RWPE1 (cell line): Measurements from ENCODE around the gene CLDN17.

Experiments
- CTCF ChIA-PET: fragments of 350-600 bp; sonication (Branson Sonifier 250); formaldehyde crosslinking; extraction: SDS; loops from one replicate; lab custom pipeline; 2021; lab: Yijun Ruan, JAX
- POLR2A ChIA-PET: fragments of 400-600 bp; formaldehyde crosslinking; extraction: SDS; loops from one replicate; lab custom pipeline; 2020; ENCODE audit warnings: antibody characterized with exemption; ENCODE audit not compliant: low non-redundant PET; lab: Yijun Ruan, JAX
- DNase-seq: peaks from one replicate; pipeline ENCODE4 v3.0.0; 2012; ENCODE audit warnings: low spot score
- H3K27ac ChIP-seq: fragments of 450-650 bp; 2 replicates; pipeline ENCODE4 v1.5.1; 2017
- CTCF ChIP-seq: fragments of 450-650 bp; conservative IDR thresholded peaks from 2 replicates; pipeline ENCODE4 v1.5.1; 2017; ENCODE audit warnings: low read depth, mild to moderate bottlenecking

CLDN17 gene

GRCh38 chr21:30166705-30167104 is at the start of gene CLDN17:
Gene CLDN17 (minus strand): TSS chr21:30166805. CDS start chr21:30166617, 188 bp downstream.
- DNase-seq: no peak
- TF ChIP-seq CTCF: no peak
- H3K27ac ChIP-seq: no peak within 1 kb of the TSS
- ChIA-PET POLR2A (no interaction called here), CTCF (no interaction called here)

DNA sequence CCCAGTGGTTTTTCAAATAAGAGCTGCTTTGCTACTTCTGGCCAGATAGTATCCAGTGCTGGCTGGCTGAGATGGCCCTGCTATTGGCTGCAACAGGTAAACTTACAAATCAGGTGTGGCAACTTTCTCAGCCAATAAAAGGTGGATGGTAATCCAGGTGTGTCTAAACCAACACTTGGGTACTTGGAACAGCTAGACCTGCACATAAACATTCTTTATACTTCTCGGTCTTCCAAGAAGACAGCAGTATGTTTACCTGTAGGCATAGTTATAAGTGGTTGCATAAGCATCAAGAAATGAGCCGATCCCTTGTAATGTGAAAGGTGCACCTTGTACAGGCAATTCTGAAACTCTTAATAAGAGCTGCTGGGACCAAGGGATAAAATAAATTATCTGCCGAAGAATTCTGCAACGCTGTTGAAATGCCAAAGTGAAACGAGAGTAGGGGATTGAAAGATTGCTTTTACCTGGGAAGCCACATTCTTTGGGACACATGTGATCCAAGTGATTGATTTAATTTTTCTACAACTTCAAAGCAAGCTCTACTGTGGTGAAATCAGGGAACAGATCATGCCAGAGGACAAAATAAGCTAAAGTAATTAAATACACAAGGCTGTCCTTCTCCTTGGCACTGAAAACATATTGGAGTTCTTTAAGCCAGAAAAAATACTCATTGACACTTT is 49.6 kb upstream of the CLDN17 start, which contains the start of gene CLDN8:
Gene CLDN8, minus strand, starts transcription at position 57 of the 683 bp plus-strand sequence. CDS start 172 bp downstream, outside the sequence.
- DNase-seq: no peak
- TF ChIP-seq CTCF: no peak
- CTCF ChIA-PET: no interaction called here
- no peak within 1 kb of the TSS for H3K27ac ChIP-seq
- POLR2A ChIA-PET: no interaction called here

- POLR2A ChIA-PET: no interaction called here
- DNase-seq: no peak
- CTCF ChIA-PET: interaction anchor here (0.7 kb wide), 1 partner anchor 334 kb away, joined by 3 read pairs; no protein-coding TSS in a partner anchor
- H3K27ac ChIP-seq: no peak overlapping the region
- no peak for TF ChIP-seq CTCF
Observed at GRCh38 chr21:30211071-30211470, 44.5 kb upstream of the CLDN17 start.

DNA sequence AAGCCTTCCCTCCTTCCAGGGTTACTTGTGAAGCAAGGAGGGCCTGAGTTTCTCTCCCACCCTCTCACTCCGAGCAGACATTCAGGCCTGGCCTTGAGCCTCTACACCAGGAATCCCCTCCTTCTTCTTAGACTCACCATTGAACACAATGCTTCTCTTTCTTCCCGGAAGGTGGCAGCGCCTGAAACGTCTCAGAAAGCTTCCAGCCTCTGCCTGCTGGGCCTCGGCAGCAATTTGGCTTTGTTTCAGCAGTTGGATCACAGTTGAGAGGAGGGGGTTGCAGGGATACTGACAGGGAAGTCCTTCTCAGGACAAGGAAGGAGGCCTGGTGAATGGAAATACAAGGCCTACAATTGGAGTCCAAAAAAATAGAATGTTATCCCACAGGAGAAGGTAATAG is 43.0 kb upstream of the CLDN17 start:
- no peak overlapping the region for H3K27ac ChIP-seq
- TF ChIP-seq CTCF: no peak
- DNase-seq: no peak
- CTCF ChIA-PET: no interaction called here
- POLR2A ChIA-PET: no interaction called here

DNA sequence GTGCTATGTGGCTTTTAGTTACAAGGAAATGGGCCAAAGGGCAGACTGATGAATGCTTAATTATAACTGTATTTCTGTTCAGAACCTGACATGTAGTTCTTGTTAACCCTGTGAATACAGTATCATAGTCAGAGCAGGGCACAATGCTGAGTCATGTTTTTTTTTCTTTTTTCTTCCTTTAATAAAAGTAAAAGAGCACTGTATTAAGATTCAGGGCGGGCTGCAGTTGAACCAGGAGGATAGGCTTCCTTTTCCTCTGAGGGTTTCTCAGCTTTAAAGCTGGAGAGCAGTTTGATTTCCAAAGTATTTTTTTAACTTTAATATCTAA is 40.6 kb upstream of the CLDN17 start:
- no peak overlapping the region for H3K27ac ChIP-seq
- no peak for DNase-seq
- ChIA-PET POLR2A (no interaction called here), CTCF (no interaction called here)
- no peak for TF ChIP-seq CTCF

DNA sequence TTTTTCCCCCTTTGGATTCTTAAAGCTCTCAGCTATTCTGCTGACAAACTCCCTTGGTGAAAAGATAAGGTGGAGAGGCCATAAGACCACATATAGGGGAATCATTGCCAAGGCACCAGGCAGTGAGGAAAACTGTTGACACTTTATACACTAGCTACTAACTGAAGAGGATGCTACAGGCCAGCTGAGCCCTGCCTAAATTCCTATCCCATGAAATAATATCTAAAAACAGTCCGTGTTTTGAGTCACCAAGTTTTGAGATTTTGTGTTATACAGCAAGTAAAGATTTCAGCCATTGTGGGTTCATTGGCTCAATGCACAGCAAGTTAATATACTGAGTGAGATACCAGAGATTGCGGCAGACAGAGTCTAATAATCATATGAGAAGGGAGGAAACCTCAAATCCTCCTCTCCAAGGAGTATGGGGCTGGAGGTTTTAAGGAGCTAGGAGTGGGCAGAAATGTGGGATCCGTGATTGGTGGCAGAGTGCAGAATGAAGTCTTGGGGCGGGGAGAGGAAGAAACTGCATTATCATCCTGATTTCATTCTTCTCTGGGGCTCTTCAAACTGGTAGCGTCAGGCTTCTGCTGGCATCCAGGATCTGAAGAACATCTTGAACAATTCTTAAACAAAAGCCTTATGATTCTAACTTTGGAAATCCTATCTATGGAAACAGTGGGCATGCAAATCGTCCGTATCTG is 40.1 kb upstream of the CLDN17 start:
- TF ChIP-seq CTCF: no peak
- POLR2A ChIA-PET: no interaction called here
- DNase-seq: peak; percentile 16
- CTCF ChIA-PET: no interaction called here
- no peak overlapping the region for H3K27ac ChIP-seq
